GM06990 (cell line): ENCODE data around the gene RUSF1.

Experiments
- DNase-seq: peaks from one replicate; pipeline ENCODE4 v3.0.0-alpha.2; 2011; ENCODE audit not compliant: insufficient read length; ENCODE audit errors: extremely low read depth
- H3K27me3 ChIP-seq: replicated peaks from 2 replicates; pipeline ENCODE4 v1.6.0; 2011; ENCODE audit warnings: low read length; ENCODE audit not compliant: control insufficient read depth, insufficient read depth
- H3K36me3 ChIP-seq: 2 replicates; pipeline ENCODE4 v1.5.1; 2011; ENCODE audit warnings: low read length; ENCODE audit not compliant: control insufficient read depth, insufficient read depth
- H3K4me3 ChIP-seq: replicated peaks from 2 replicates; pipeline ENCODE4 v1.5.1; 2011; ENCODE audit warnings: low read depth, mild to moderate bottlenecking, control low read depth, low read length
- CTCF ChIP-seq: IDR thresholded peaks from 2 replicates; pipeline ENCODE4 v1.5.1; 2011; ENCODE audit warnings: low read length, control low read depth, mild to moderate bottlenecking, inconsistent platforms; ENCODE audit not compliant: insufficient read depth, poor library complexity, severe bottlenecking

Gene RUSF1

DNA sequence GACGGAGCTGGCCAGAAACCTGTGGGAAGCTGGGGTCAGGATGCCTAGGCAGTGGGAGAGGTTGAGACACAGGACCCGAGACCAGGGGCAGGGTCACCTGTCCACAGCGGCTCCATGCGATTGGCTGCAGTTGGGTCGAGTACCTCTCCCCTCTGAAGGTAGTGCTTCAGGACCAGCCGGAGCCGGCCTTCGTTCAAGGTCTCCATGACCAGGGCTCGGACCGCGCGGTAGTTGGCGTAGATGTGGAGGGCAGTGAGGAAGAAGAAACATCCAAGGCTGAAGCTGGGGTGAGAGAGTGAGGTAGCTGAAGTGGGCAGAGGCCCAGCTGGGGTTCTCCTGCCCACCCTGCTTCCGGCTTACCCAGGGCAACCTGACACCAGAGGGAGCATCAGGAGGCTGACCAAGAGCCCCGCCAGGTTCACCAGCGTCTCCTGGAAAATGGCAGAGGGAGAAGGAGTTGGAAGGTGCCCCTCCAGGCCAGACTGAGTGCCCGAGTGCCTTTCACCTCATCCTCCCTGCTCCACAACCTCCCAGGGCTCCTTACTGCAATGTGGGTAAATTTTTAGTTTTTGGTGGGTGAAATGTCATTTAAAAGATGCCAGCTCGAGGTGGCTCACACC, 14.6 kb downstream of the RUSF1 start:
- Histone ChIP-seq H3K36me3 (peaks cover 36% of the 10 kb centered on the region), H3K27me3 (no peaks in the 10 kb centered on the region), H3K4me3 (no peak overlapping the region)
- TF ChIP-seq CTCF: no peak
- no peak for DNase-seq

DNA sequence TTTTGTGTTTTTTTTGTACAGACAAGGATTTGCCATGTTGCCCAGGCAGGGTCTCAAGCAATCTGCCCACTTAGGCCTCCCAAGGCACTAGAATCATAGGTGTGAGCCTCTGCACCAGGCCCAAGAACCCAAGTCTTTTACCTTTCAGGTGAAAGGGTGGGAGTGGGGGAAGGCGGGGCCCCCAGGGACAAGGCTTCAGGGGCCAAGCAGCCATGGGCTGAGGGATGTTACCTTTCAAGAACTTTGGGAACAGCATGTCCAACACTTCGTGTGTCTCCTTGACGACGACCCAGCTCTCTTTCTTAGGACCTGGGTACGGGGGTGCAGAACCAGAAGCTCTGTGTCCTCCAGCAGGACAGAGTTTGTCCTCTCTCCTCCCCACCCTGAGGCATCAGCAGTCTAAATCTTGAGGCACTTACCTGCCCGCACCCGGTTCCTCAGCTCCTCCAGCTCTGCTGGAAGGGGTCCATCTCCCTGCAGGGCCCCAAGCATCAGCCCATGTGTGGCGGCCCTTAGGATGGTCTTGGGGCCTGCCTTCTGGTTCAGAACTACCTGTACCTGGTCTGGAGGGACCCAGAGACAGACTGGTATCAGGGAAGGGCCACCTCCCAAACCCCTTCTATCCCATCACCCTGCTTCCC, 16.3 kb downstream of the RUSF1 start:
- Histone ChIP-seq H3K4me3 (no peak overlapping the region), H3K27me3 (no peaks in the 10 kb centered on the region), H3K36me3 (peaks cover 32% of the 10 kb centered on the region)
- no peak for TF ChIP-seq CTCF
- DNase-seq: no peak

DNA sequence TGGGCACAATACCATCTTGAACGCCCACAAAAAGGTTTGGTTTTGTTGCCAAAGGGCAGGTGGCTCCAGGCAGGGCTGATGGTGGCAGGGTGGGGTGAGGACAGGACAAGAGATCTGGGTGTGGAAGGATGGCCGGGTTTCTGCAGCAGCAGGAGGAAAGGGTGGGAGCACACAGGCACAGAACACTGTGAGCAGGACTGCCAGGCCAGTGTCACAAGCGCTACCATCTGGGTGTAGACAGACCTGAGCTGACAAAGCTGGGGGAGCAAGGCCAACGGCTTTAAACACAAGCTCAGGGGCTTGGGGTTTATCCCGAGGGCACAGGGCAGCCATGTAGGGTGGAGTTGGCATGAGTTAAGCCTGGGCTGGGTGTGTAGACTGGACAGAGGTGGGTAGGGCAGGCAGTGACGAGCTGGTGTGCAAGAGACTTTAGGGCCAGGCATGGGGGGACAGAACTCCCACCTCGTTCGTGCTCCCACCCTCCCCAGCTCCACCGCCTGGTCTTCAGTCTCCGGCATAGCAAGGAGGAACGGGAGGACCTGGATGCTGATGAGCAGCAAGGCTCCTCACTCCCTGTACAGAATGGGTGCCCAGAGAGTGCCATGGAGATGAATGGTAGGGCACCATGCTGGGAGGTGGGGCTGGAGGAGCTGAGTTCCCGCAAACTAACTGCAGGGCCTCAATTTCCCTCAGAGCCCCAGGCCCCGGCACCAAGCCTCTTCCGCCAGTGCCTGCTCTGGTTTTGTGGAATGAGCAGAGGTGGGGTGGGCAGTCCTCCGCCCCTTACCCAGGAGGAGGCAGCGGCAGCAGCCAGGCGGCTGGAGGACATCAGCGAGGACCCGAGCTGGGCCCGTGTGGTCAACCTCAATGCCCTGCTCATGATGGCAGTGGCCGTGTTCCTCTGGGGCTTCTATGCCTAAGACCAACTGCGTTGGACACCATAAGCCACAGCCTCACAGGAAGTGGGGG, 18.3 kb downstream of the RUSF1 start:
- DNase-seq: no peak
- TF ChIP-seq CTCF: no peak
- no peaks in the 10 kb centered on the region for H3K27me3 ChIP-seq
- peaks cover 18% of the 10 kb centered on the region for H3K36me3 ChIP-seq
- H3K4me3 ChIP-seq: no peak overlapping the region

DNA sequence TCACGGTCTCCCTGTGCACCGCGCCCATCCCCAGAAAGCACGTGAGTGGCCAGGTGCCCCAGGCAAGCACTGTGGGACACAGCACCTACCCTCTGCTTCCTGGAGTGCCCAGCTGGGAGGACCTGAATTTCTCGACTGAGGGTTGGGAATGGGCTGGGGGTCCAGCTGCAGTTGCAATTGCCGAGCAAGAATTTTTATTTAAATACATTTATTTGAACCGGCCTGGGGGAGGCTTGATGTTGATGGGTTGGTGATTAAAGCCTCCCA, 19.0 kb downstream of the RUSF1 start:
- Histone ChIP-seq H3K4me3 (no peak overlapping the region), H3K27me3 (no peaks in the 10 kb centered on the region; the same call in 1 of the 2 replicates), H3K36me3 (peaks cover 18% of the 10 kb centered on the region)
- TF ChIP-seq CTCF: no peak
- DNase-seq: no peak

GRCh38 chr16:31488468-31489297, 19.5 kb downstream of the RUSF1 start:
- TF ChIP-seq CTCF: no peak
- no peak for DNase-seq
- Histone ChIP-seq H3K4me3 (no peak overlapping the region), H3K27me3 (no peaks in the 10 kb centered on the region; the same call in 1 of the 2 replicates), H3K36me3 (peaks cover 17% of the 10 kb centered on the region)
